Left renal pelvis (tissue), 4 donors: ENCODE measurements around the gene PADI3. TPM values are rescaled to one million over a fixed set of nuclear protein-coding genes. Genes with fewer than 3 reads are reported as not detected.

Experiments used
- DNase-seq, 4 donors: peaks; one replicate each; pipeline ENCODE4 v3.0.0-alpha.2; 2013; ENCODE audit warnings: low read depth in 4 of 4, low spot score in 3 of 4
- polyA plus RNA-seq, 4 donors: library from polyadenylated mRNA; unstranded; fragments of 120-200 nt; gene quantifications; one replicate each; pipeline ENCODE4 v1.2.1, GENCODE V29; 2013; ENCODE audit not compliant: insufficient read length in 4 of 4

PADI3 gene, protein sequence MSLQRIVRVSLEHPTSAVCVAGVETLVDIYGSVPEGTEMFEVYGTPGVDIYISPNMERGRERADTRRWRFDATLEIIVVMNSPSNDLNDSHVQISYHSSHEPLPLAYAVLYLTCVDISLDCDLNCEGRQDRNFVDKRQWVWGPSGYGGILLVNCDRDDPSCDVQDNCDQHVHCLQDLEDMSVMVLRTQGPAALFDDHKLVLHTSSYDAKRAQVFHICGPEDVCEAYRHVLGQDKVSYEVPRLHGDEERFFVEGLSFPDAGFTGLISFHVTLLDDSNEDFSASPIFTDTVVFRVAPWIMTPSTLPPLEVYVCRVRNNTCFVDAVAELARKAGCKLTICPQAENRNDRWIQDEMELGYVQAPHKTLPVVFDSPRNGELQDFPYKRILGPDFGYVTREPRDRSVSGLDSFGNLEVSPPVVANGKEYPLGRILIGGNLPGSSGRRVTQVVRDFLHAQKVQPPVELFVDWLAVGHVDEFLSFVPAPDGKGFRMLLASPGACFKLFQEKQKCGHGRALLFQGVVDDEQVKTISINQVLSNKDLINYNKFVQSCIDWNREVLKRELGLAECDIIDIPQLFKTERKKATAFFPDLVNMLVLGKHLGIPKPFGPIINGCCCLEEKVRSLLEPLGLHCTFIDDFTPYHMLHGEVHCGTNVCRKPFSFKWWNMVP
- under 1 TPM in 3 of 4 donors, not detected in 1; 0.06 to 0.23 (median 0.09) TPM for polyA plus RNA-seq

DNA sequence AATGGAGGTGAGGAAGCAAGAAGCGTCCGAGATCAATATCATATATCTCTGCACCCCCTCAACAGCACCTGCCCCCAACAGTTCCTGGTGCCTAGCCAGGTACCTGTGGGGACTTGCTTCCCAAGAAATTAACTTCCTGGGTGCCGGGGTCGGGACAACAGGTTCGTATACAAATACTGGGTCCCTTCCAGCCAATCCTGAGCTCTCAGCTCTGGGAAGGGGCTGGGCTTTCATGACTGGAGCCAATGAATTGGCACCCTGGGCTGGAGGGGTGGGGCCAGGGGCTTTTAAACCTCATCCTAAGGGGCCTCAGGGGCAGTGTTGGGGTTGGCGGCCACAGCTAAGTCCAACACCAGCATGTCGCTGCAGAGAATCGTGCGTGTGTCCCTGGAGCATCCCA lies at the start of gene PADI3:
Gene PADI3, plus strand, starts transcription at position 318 of the 400 bp plus-strand sequence. Its CDS starts 40 bp downstream, at position 358.
- DNase-seq: no peak

DNA sequence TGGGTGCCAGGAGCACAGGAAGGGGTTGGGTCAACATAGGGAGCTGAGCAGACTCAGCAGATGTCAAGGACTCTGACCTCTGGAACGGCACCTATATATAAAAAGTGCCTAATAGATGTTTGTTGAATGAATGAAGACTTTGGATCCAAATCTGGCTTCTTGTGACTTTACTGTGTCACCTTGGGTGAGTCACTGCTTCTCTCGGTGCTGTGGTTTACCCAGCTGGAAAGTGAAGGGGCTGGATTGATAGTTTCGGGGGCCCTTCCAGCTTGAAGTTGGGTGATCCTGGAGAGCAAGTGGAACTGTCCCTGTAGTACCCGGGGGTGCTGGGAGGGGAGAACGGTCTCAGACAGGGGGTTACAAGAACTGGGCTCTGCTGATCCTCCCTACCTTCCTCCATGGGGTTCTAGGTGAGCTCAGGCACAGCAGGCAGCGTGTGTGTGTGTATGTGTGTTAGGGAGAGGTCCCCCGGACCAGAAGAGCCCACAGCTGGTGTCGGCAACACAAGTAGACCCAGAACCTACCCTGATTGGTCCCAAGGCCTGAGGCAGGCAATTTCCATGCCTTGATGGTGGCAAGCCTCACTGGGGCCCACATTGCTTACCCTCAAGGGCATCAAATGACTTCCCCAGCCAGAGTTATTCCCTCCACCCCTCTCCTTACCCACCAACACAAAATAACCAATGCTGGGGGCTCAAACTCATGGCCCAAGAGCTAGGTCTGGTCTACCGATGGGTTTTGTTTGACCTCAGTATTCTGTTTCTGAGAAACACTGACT lies 49.4 kb upstream of the PADI3 start:
- no peak for DNase-seq

DNA sequence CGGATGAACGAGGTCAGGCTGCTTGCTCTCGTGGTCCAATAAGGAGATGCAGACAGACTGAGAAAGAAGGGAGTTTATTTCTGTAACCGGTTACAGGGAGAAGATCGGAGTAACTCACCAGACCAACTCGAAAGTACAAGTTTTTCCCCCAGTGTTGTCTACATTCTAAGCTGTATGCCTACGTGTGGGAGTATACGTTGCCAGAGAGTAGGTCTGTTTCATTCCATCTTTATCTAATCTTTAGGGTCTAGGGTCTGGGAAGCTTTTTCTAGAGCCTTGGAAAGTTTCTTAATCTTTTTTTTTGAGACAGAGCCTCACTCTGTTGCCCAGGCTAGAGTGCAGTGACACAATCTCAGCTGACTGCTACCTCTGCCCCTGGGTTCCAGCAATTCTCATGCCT lies 48.7 kb upstream of the PADI3 start:
- no peak for DNase-seq

DNA sequence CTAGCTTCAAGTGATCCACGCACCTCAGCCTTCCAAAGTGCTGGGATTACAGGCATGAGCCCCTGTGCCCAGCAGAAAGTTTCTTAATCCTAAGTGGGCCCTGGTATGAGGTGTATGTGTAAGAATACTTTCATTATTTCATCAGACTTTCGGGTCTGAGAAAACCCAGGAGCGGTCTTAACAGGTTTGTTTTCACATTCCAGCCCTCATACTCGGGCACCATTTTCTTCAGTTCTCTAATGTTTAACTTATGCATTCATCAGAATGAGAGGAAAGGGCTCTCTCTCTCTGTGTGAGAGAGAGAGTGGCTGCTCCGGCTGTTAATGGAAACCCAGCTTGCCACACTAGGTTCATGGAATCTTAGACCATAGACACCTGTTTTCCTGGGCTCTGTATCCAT lies 48.1 kb upstream of the PADI3 start:
- DNase-seq: no peak

DNA sequence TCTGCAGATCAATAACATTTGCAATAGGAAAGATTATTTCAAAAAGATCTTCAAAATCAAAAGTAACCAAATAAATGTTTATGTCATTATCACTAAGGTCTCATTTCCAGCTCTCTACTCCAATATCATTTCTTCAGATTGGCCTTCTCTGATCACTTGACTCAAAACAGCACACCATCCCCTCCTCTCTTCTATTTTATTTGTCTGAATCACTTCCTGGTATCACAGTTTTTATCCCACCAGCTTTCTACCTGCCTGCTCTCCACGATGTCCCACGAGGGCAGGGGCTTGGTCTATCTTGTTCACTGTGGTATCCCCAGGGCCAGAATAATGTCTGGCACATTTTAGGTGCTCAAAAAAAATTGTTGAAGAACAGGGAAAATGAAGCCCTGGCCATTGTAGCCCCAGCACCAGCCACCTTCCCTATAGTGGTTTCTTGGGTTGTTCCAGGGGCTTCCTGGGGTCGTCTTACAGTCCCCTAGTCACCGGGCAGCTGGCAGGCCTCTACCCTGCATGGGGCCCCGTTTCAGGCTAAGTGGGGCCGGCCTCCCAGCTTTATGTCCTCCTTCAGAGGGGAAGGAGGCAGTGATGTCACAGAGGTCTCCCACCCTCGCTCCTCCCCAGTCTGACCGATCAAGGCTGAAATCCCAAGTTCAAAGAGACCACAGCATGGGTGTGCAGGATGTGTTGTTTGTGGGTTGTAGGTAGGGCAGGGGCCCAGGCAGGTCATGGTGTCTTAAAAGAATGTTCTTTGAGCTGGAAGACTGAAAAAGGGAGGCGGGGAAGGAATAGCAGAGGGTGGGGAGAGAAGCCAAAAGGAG lies 47.5 kb upstream of the PADI3 start:
- no peak for DNase-seq

DNA sequence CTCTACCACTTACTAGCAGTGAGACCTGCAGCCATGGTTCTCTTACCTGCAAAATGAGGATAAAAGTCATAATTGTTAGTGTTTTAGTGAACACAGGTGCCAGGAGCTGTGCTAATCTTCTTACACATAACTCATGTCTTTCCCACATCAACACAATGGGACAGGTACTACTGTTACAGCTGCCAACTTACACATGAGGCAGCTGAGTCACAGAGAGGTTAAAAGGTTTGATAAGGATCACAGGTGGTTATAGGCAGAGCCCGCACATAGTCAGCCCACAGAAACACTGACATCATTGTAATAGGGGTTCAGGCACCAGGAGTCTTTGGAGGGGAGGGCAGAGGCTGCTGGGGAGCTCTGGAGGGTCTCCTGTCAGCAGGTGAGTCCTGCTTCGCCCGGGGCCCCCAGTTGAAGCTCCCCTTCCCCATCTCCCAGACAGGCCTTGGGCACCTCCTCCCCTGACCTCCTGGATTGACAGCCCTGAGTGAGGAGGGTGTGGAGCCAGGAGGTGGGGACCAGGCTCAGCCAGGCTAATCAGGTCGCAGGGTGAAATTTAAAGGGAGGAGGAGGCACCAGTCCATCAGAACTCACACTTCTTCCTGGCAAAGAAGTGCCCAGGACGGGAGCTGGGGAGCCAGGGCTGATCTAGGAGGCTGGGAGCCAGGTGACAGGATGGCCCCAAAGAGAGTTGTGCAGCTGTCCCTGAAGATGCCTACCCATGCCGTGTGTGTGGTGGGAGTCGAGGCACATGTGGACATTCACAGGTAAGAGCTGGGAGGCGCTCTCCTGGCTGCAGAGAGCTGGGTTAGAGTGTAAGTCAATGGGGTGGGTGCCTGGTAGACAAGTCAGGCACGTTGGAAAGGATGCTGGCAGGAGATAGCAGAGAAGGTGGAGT lies 44.1 kb upstream of the PADI3 start, which contains the start of gene PADI1:
Gene PADI1, plus strand, starts transcription at position 583 of the 895 bp plus-strand sequence. Its CDS starts 90 bp downstream, at position 673.
- DNase-seq: no peak

DNA sequence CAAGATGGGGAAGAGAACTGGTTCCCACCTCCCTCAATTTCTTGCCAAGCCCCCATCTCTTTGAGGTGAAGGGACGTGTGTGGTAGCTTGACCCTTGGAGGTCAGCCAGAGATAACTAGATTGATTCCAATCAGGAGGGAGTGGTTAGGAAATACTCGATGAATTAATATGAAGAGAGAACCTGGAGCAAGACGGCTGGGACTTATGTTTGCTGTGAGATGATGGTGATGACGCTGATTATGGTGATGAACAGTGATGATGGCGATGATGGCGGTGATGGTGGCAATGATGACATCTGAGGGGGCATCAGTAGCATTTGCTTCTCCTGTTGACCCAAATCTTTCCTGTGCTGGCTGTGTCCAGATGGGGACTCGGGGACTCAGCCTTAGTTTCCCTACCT lies 43.2 kb upstream of the PADI3 start:
- no peak for DNase-seq

DNA sequence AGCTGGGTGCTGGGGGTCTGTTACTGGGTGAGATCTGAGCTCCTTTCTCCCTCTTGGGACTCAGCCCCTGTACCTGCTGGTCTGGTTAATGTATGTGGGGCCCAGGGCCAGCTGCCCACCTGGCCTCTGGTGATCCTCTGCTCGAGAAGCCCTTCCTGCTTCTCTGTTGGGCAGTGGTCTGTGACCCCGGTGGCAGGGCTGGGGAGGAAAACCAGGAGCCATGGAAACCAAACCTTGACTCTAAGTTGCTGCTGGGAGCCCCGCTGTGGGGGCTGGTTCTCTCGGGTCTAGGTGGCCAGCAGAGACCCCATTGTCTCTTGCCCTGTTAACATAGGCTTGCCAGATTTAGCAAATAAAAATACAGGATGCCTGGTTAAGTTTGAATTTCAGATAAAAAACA lies 42.7 kb upstream of the PADI3 start:
- DNase-seq: no peak

DNA sequence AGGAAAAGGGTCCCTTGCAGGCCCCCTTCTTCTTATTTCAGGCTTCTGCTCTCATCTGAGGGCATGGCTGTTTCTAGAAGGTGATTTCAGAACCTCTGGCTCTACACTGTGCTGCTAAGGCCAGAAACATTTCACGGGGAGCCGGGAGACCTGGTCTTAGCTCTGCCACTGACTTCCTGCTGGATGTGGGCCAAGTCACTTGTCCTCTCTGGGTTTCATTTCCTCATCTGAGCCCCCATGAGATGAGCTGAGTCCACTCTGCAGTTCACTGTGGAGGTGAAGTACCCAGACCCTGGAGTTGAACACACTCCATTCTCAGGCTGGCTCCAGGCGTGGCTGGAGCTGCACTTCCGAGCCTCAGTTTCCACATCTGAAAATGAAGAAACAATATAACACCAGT lies 41.9 kb upstream of the PADI3 start:
- no peak for DNase-seq

DNA sequence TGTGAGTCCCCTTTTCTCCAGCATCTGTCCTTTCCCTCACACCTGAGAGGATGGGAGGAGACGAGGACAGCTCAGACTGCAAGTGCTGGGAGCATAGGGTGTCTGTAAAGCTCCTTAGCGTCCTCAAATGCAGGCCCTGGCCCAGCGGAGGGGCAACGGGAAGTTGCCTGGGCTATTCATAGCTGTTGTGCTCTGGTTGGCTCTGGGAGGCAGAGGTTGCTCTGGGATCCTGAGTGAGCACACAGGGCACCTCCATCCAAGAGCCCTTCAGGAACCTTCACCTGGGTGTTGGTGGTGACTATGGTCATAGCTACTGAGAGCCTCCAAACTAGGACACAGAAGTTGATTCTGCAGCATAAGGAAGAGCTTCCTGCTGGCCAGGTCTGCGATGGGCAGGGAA lies 41.4 kb upstream of the PADI3 start:
- DNase-seq: no peak

DNA sequence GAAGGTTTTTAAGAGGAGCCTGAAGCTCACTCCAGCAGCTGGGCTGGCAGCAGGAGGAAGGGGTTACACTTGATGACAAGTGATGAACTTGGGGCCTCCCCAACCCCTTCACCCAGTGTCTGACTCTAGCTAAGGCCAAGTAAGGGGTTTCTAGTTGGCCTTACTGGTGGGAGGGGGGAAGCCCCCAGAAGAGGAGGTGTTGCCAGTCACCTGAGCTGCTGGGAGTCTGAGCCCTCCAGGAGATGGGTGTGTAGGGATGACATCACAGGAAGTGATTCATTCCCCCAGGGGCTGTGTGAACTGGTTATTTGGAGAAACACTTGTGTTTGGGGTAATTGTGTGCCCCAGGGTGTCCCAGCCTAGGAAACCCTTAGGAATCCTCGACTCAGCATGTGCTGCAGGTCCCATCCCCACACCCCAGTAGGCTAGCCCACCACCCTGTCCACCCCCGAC lies 40.9 kb upstream of the PADI3 start:
- DNase-seq: no peak

DNA sequence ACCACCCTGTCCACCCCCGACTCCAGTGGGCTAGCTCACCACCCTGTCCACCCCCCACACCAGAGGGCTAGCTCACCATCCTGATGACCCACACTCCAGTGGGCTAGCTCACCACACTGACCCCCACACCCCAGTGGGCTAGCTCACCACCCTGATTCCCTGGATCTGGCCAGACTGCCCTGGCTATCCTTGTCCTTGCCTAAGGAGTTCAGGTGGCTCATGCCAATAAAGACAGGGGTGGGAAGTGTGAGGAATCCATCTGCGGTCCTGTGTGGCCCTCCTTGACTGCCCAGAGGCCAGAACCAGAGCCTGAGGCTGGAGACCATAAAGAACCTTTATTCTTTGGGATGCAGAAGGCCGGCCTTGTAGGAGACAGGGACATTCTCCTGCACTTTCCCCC lies 40.4 kb upstream of the PADI3 start:
- no peak for DNase-seq

DNA sequence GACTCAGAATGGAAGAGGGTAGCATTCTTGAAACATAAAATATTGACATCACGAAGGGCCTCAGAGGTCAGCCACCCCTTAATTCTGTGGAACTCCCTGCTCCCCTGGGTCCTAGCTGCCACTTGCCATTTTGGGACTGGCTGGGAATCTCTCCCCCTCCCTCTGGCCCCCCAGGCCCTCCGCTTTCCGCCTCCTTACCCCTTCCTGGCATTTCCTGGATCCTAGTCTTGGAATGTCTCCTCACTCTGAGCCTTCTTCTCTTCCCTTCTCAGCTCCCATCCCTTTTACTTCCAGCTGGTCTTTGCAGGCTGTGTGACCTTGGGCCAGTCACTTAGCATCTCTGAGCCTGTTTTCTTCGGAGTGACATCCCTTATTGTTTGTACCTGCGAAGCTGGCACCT lies 39.5 kb upstream of the PADI3 start:
- DNase-seq: no peak

DNA sequence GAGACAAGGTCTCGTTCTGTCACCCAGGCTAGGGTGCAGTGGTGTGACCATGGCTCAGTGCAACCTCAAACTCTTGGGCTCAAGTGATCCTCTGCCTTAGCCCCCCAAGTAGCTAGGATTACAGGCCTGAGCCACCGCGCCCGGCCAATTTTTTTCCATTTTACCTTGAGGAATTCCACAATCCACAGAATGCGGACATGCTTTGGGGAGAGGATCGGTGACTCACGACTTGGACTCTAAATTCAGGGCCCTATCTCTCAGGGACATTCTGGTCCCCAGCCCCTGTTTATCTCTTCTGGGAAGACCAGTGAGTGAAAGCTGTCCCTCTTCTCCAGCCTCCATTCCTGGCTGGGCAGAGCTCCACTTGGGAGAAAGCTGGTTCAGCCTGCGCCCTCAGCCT lies 38.7 kb upstream of the PADI3 start:
- no peak for DNase-seq

DNA sequence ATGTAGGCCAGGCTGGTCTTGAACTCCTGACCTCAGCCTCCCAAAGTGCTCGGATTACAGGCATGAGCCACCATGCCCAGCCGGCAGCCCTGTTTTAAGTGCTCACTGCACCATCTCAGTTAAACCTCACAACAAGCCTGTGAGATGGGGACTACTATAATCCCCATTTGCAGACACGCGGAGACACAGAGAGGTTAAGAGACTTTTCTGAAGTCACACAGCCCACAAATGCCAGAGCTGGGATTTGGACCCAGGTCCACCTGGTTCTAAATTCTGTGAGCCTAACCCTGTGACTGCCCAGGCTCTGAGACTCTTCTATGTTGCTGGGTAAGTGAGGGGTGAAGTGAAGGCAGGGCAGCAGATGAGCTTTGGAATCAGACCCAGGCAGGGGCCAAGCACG lies 37.5 kb upstream of the PADI3 start:
- no peak for DNase-seq

DNA sequence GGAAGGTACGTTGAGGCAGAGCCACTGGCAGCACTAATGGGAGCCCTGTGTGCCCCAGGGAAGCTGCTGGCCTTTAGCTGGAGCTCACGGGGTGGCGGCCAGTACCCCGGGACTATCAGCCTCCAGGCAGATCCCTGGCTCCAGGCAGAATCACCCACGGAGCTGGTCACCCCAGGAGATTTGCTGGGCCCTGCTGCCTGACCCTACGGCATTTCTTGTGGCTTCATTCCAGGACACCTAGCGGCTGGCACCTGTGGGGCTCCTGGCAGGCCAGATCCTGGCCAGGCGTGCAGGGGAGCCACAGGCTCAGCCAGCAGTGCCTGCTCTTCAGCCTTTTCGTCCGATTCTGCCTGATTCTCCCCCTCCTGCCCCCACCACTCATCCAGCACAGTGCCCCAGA lies 36.9 kb upstream of the PADI3 start:
- no peak for DNase-seq

DNA sequence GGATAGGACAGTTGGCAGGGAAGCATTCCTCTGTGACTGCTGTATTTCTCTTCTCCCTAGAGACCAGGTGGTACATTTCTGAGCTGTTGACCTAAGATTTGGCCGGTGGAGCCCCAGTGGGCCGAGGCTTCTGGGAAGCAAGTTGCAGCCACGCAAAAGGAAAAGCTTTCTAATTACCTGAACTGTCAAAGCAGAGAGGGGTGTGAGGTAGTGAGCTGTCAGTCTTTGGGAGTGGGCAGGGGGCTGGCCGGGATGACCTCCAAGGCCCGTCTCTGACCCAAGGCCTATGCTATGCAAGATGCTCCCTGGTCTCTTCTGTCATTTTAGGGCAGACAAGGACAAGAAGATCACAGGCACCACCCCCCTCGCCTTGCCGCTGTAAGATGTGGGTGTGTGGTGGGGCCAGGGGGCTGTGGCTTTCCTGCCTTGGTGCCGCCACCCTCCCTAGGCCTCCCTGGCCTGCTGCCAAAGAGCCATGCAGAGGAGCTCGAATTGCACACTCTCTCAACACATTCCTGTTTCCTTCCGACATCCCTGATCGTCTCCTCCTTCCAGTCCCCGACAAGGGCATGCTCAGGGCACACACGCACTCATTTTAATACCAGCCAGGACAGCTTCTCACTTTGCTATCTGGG lies 36.3 kb upstream of the PADI3 start:
- DNase-seq: peak in 3 of 4 donors; percentile 54 to 79 (median 57)

DNA sequence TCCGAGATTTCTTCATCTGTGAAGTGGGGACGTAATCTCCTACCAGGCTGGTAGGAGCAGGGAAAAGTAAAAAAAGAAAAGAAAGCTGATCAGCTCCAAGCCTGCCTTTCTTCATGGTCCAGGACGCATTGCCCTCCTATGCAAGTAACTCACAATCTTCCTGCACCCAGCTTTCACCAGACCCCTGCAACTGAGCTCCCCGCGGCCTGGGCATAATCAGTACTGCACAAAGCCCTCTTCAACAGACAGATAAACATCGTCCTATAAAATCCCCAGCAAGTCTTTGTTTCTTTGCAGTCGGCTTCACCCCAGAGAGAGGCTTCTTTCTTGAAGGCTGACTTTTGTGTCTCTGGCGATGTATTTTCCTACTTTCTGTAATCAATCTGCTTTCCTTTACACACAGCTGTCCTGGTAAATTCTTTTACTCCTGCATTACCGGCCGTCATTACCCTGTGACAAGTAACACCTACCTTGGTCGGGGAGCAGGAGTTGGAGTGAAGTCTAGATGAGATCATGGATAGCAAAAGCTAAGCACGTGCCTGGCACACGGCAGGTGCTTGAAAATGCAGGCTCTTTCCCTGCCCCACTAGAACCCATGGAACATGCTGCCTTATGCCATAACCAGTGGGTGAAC lies 35.6 kb upstream of the PADI3 start:
- no peak for DNase-seq
